Gastrocnemius medialis (tissue), 4 donors: ENCODE measurements around the gene MTARC2. TPM values are rescaled to one million over a fixed set of nuclear protein-coding genes. Genes with fewer than 3 reads are reported as not detected.

Source experiments
- ATAC-seq, 2 donors: fragments of 150-250 bp; one replicate each; pipeline ENCODE4 v1.9.1; 2016
- DNase-seq, 2 donors: peaks; one replicate each; pipeline ENCODE4 v3.0.0-alpha.2; 2019
- H3K27ac ChIP-seq, 4 donors: fragments of 200-600 bp; sonication (generic); 1 replicate in 1 of 4; 2 replicates in 3 of 4; pipeline ENCODE4 v1.5.1; 2016 to 2018; ENCODE audit warnings: mild to moderate bottlenecking in 2 of 4, moderate library complexity in 1 of 4
- H3K27me3 ChIP-seq, 3 donors: fragments of 200-600 bp; sonication (generic) in 2 of 3; 1 replicate in 1 of 3; 2 replicates in 2 of 3; pipeline versions ENCODE4 v1.5.1 to v1.6.0; 2016 to 2019; ENCODE audit warnings: mild to moderate bottlenecking in 1 of 3, moderate library complexity in 1 of 3
- H3K36me3 ChIP-seq, 2 donors: fragments of 200-600 bp; sonication (generic) in 1 of 2; one replicate each; pipeline ENCODE4 v1.5.1; 2017 to 2018
- H3K4me1 ChIP-seq, 2 donors: fragments of 200-600 bp; sonication (generic) in 1 of 2; one replicate each; pipeline ENCODE4 v1.5.1; 2016 to 2017; ENCODE audit warnings: mild to moderate bottlenecking in 2 of 2
- H3K4me3 ChIP-seq, 4 donors: fragments of 200-600 bp; sonication (generic) in 3 of 4; 1 replicate in 1 of 4; 2 replicates in 3 of 4; pipeline ENCODE4 v1.5.1; 2016 to 2019; ENCODE audit warnings: mild to moderate bottlenecking in 2 of 4
- H3K9me3 ChIP-seq, 3 donors: fragments of 200-600 bp; sonication (generic) in 2 of 3; 1 replicate in 1 of 3; 2 replicates in 2 of 3; pipeline ENCODE4 v1.5.1; 2016 to 2019
- POLR2A ChIP-seq, 2 donors: fragments of 450-650 bp; IDR thresholded peaks; one replicate each; pipeline ENCODE4 v1.6.1; 2017; ENCODE audit warnings: antibody characterized with exemption in 2 of 2, mild to moderate bottlenecking in 2 of 2, moderate library complexity in 2 of 2
- in situ Hi-C, 4 donors: fragments of 200-750 bp; cut with MboI; loops; one replicate each; pipeline versions ENCODE4 v1.15.0 to v1.8.0; 2017; ENCODE audit warnings: low sequenced_read_pairs in 4 of 4
- intact Hi-C: fragments of 100-400 bp; cut with DNase I; formaldehyde crosslinking; loops from one replicate; pipeline ENCODE4 v1.15.1; 2023; ENCODE audit warnings: low total_unique reads
- total RNA-seq, 4 donors: library from RNA; depleted of rRNA; stranded (reverse); fragments of >200 nt; gene quantifications; one replicate each; pipeline versions ENCODE4 v1.1.0 to v1.2.3, GENCODE V29; 2016
- TF ChIP-seq, protein P1 (sequence below), 5 experiments: fragments of 450-650 bp in 3 of 5; fragments of 200-600 bp in 2 of 5; sonication (generic) in 2 of 5; IDR thresholded peaks in 4 of 5; conservative IDR thresholded peaks in 1 of 5; 1 replicate in 4 of 5; 2 replicates in 1 of 5; pipeline ENCODE4 v1.5.1; 2016 to 2019; ENCODE audit warnings: antibody characterized with exemption in 5 of 5, mild to moderate bottlenecking in 3 of 5, moderate library complexity in 3 of 5

Gene MTARC2
- total RNA-seq, 4 donors from 2014 or later, result 5.8 to 12.0 (median 7.3) TPM

DNA sequence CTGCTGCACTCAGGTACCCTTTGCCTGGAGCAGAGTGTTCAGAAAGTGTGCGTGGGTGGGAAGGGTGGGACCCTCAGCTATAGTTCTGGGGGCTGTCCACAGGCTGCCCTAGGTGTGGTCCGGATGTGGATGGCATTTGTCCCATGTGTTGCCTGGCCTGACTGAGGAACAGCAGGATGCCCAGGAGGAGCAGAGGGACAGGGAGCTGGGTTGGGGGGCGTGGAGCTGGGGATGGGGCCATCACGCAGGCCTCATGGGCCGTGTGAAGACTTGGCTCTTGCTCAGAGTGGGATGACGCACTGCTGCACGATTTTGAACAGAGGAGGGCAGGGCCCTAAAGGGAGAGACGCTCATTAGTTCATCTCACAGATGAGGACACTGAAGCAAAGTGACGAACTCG lies 41.0 kb upstream of the MTARC2 start:
- no peaks in the 10 kb centered on the region for H3K9me3 ChIP-seq
- no peaks in the 10 kb centered on the region for H3K36me3 ChIP-seq
- ATAC-seq, result no peak
- no peak for DNase-seq
- no peak overlapping the region for H3K4me3 ChIP-seq
- no peaks in the 10 kb centered on the region for H3K27me3 ChIP-seq
- intact Hi-C loops, result no loop called here
- no peak overlapping the region for H3K27ac ChIP-seq
- H3K4me1 ChIP-seq, result peaks cover 0 to 4% of the 10 kb centered on the region in 2 donors
- TF ChIP-seq POLR2A (IDR thresholded peaks at IDR 0.05), result no peak
- TF ChIP-seq, protein P1, sequence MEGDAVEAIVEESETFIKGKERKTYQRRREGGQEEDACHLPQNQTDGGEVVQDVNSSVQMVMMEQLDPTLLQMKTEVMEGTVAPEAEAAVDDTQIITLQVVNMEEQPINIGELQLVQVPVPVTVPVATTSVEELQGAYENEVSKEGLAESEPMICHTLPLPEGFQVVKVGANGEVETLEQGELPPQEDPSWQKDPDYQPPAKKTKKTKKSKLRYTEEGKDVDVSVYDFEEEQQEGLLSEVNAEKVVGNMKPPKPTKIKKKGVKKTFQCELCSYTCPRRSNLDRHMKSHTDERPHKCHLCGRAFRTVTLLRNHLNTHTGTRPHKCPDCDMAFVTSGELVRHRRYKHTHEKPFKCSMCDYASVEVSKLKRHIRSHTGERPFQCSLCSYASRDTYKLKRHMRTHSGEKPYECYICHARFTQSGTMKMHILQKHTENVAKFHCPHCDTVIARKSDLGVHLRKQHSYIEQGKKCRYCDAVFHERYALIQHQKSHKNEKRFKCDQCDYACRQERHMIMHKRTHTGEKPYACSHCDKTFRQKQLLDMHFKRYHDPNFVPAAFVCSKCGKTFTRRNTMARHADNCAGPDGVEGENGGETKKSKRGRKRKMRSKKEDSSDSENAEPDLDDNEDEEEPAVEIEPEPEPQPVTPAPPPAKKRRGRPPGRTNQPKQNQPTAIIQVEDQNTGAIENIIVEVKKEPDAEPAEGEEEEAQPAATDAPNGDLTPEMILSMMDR (IDR thresholded peaks at IDR 0.05 in 4 of 5, conservative IDR thresholded peaks at IDR 0.05 in 1 of 5), result no peak
- in situ Hi-C loops, result no loop called here

DNA sequence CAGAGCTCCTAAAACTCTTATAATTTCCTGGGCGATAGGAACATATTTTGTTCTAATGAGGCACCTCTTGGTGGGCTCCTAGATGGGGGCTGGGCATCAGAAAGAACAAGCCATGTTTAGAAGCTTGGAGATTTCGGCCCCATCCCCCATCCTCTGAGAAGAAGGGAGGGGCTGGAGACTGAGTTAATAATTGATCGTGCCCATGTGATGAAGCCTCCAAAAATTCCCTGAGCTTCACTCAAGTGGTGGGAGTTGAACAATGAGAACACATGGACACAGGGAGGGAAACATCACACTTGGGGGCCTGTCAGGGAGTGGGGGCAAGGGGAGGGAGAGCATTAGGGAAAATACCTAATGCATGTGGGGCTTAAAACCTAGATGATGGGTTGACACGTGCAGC lies 39.9 kb upstream of the MTARC2 start:
- ATAC-seq, result no peak

DNA sequence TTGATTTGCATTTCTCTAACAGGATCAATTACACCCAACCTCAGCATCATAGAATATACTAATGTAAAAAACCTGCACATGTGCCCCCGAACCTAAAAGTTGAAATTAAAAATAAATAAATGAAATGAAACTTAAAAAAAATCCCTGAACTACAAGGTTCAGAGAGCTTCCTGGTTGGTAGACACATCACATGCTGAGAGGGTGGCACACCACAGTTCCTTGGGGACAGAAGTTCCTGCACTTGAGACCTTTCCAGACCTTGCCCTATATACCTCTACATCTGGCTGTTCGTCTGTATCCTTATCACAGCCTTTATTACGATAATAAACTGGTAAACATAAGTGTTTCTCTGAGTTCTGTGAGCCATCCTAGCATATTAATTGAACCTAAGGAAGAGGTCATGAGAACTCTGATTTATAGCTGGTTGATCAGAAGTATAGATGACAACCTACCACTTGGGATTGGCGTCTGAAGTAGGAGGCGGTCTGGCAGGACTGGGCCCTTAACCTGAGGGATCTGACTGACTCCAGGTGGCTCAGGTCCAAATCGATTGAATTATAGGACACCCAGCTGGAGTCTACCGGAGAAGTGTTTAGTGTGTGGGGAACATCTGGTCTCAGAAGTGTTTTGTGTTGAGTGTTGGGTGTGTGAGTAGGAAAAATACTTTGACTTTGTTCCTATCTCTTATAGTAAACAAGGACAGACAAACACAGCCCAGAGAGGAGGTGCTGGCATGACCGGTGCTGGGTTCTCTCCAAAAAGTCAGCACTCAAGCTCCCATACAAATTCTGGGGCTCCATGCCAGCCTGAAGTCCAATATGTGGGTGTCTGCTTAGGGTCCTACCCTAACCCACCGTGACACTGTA lies 39.0 kb upstream of the MTARC2 start:
- no peaks in the 10 kb centered on the region for H3K9me3 ChIP-seq
- H3K4me3 ChIP-seq, result no peak overlapping the region
- ATAC-seq, result no peak
- no peaks in the 10 kb centered on the region for H3K36me3 ChIP-seq
- intact Hi-C loops, result no loop called here
- TF ChIP-seq, protein P1 (IDR thresholded peaks at IDR 0.05 in 4 of 5, conservative IDR thresholded peaks at IDR 0.05 in 1 of 5), result no peak
- no peak for DNase-seq
- H3K27me3 ChIP-seq, result no peaks in the 10 kb centered on the region
- in situ Hi-C loops, result no loop called here
- no peaks in the 10 kb centered on the region for H3K4me1 ChIP-seq
- no peak overlapping the region for H3K27ac ChIP-seq

More for the DNA sequence above, 39.9 kb upstream of the MTARC2 start:
- TF ChIP-seq POLR2A (IDR thresholded peaks at IDR 0.05), result no peak
- TF ChIP-seq, protein P1 (IDR thresholded peaks at IDR 0.05 in 4 of 5, conservative IDR thresholded peaks at IDR 0.05 in 1 of 5), result no peak
- H3K9me3 ChIP-seq, result no peaks in the 10 kb centered on the region
- no peak for DNase-seq
- H3K27me3 ChIP-seq, result no peaks in the 10 kb centered on the region
- H3K27ac ChIP-seq, result no peak overlapping the region
- in situ Hi-C loops (no loop called here), intact Hi-C loops (no loop called here)
- no peaks in the 10 kb centered on the region for H3K36me3 ChIP-seq
- no peaks in the 10 kb centered on the region for H3K4me1 ChIP-seq
- no peak overlapping the region for H3K4me3 ChIP-seq

DNA sequence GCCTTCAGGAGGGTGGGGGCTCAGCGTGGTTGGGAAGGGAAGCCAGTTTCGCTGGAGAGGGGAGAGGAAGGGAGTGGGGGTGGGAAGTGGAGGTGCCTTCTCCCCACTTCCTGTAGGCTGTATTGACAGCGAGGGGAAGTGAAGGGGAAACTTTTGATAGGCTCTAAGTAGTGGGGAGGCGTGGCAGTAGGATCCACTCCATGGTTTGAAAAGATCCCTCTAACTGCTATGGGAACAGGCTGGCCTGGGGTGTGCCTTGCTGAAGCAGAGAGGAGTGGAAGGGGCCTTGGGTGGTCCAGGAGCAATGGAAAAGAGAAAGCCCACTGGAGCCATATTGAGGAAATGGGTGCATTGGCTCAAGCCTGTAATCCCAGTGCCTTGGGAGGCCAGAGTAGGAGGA lies 37.8 kb upstream of the MTARC2 start:
- in situ Hi-C loops, result no loop called here
- no peaks in the 10 kb centered on the region for H3K9me3 ChIP-seq
- no peak for ATAC-seq

More for the DNA sequence above, 37.8 kb upstream of the MTARC2 start:
- Histone ChIP-seq H3K27me3 (no peaks in the 10 kb centered on the region), H3K4me3 (no peak overlapping the region), H3K4me1 (no peaks in the 10 kb centered on the region), H3K36me3 (no peaks in the 10 kb centered on the region), H3K27ac (no peak overlapping the region)
- DNase-seq, result no peak
- intact Hi-C loops, result no loop called here
- no peak for TF ChIP-seq POLR2A (IDR thresholded peaks at IDR 0.05)
- TF ChIP-seq, protein P1 (IDR thresholded peaks at IDR 0.05 in 4 of 5, conservative IDR thresholded peaks at IDR 0.05 in 1 of 5), result no peak
